Measurements from ENCODE around the gene MAP2K3.

Gene MAP2K3

DNA sequence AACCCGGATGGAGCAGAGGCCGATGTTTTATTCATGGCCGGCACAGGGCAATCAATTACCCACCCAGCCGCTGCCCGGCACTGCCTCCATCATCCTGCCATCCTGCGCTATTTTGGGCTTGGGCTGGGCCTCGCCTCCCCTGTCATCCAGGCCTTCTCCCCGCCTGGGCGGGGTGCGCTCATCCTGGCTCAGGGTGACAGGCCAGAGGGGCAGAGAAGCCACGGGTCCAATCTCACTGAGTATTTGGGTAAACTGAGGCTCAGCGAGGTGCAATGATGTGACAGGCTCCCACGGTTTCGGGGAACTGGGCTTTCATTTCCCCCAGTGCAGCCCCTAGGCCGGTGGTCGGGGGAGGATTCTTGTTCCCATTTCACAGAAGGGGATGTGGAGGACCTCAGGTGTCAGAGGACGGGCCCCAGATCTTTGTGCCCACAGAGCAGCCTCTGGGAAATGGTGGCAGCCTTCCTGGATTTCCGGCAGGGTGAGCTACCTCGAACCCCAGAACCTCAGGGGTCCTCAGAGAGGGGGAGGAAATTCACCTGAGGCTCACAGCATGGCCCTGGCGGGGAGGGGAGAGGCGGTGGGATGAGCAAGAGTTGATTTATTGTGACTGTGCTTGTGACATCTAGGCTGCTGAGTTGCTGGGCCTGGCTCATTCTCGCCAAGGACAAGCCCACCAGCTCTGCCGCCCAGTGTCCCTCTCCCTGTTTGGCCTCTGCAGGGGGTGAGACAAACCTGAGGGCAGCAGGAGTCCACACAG lies 67.9 kb downstream of the MAP2K3 start:
- Histone ChIP-seq H3K36me3 (no peaks in the 10 kb centered on the region), H3K9me3 (no peaks in the 10 kb centered on the region), H3K4me1 (ENCODE audit: control insufficient read depth in 1 of 2, insufficient read depth in 1 of 2, low read depth in 1 of 2, low read length in 1 of 2) (peaks cover 8% of the 10 kb centered on the region in 2 experiments), H3K4me3 (ENCODE audit: low read depth in 1 of 2, low read length in 1 of 2) (no peak overlapping the region), H3K27me3 (no peaks in the 10 kb centered on the region), H3K27ac (no peak overlapping the region)
- TF ChIP-seq, protein P1, sequence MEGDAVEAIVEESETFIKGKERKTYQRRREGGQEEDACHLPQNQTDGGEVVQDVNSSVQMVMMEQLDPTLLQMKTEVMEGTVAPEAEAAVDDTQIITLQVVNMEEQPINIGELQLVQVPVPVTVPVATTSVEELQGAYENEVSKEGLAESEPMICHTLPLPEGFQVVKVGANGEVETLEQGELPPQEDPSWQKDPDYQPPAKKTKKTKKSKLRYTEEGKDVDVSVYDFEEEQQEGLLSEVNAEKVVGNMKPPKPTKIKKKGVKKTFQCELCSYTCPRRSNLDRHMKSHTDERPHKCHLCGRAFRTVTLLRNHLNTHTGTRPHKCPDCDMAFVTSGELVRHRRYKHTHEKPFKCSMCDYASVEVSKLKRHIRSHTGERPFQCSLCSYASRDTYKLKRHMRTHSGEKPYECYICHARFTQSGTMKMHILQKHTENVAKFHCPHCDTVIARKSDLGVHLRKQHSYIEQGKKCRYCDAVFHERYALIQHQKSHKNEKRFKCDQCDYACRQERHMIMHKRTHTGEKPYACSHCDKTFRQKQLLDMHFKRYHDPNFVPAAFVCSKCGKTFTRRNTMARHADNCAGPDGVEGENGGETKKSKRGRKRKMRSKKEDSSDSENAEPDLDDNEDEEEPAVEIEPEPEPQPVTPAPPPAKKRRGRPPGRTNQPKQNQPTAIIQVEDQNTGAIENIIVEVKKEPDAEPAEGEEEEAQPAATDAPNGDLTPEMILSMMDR (IDR thresholded peaks at IDR 0.05): no peak

DNA sequence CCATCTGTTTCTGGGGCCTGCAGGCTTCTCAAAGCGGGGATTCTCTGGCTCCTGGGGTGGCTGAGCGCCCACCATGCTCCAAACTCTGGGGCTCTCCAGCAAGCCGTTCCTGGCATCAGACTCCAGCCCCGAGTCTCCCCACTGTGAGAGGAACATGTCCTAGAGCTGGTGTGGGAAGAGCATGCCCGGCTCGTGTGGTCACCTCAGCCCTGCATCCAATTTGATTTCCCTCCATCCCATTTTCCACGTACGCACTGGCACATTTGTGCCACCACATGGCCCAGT lies 68.4 kb downstream of the MAP2K3 start:
- Histone ChIP-seq H3K27me3 (no peaks in the 10 kb centered on the region), H3K27ac (no peak overlapping the region), H3K36me3 (no peaks in the 10 kb centered on the region), H3K4me3 (ENCODE audit: low read depth in 1 of 2, low read length in 1 of 2) (no peak overlapping the region), H3K9me3 (no peaks in the 10 kb centered on the region), H3K4me1 (ENCODE audit: control insufficient read depth in 1 of 2, insufficient read depth in 1 of 2, low read depth in 1 of 2, low read length in 1 of 2) (peaks cover 8% of the 10 kb centered on the region in 2 experiments)
- TF ChIP-seq, protein P1 (IDR thresholded peaks at IDR 0.05): no peak

DNA sequence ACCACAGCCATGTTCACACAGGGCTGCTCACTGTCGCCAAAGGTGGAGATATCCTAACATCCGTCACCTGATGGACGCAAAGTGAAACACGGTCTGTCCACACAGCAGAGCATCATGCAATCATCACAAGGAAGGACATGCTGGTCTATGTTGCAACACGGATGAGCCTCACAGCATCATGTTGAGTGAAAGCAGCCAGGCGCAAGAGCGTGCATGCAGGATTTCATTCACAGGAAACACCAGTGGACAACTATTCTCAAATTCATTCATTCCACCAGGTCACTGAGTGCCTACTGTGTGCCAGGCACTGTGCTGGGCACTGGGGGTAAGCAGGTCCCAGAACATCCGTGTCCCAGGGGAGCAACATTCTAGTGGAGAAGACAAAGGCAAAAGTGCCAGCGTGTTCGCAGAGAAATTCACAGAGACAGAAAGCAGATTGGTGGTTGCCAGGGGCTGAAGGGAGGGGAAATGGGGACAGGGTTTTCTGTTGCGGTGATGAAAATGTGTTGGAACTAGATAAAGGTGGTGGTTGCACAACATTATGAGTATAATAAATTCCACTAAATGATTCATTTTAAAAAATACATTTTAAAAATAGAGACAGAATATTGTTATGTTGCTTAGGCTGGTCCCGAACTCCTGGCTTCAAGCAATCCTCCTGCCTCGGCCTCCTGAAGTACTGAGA lies 69.0 kb downstream of the MAP2K3 start:
- Histone ChIP-seq H3K27me3 (no peaks in the 10 kb centered on the region), H3K9me3 (no peaks in the 10 kb centered on the region), H3K4me1 (ENCODE audit: control insufficient read depth in 1 of 2, insufficient read depth in 1 of 2, low read depth in 1 of 2, low read length in 1 of 2) (peaks cover 8% of the 10 kb centered on the region in 2 experiments), H3K4me3 (ENCODE audit: low read depth in 1 of 2, low read length in 1 of 2) (no peak overlapping the region), H3K36me3 (no peaks in the 10 kb centered on the region), H3K27ac (no peak overlapping the region)
- TF ChIP-seq, protein P1 (IDR thresholded peaks at IDR 0.05): no peak

- Histone ChIP-seq H3K4me3 (ENCODE audit: low read depth in 1 of 2, low read length in 1 of 2) (no peak overlapping the region), H3K4me1 (ENCODE audit: control insufficient read depth in 1 of 2, insufficient read depth in 1 of 2, low read depth in 1 of 2, low read length in 1 of 2) (peaks cover 8% of the 10 kb centered on the region in 2 experiments), H3K27ac (no peak overlapping the region), H3K36me3 (no peaks in the 10 kb centered on the region), H3K27me3 (no peaks in the 10 kb centered on the region), H3K9me3 (no peaks in the 10 kb centered on the region)
- TF ChIP-seq, protein P1 (IDR thresholded peaks at IDR 0.05): no peak
Measured at GRCh38 chr17:21354796-21355385, 70.4 kb downstream of the MAP2K3 start.

DNA sequence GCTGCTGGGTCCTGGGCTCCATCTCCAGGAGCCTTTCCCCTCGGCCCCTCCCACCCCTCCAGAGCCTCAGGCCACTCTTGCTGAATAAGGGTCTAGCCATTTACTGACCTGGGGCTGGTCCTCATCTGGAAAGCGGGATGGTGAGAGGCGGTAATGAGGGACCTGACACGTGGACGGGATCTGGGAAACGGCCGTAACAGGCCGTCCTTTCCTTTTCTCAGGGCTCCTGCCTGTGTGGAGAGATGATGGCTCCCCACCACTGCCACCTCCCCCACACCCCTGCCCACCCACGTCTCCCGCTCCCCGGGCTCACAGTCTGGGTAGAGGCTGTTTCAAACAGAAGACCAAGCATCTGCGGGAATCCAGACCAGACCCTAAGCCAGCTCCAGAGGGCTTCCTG lies 71.1 kb downstream of the MAP2K3 start:
- H3K4me1 ChIP-seq (ENCODE audit: control insufficient read depth in 1 of 2, insufficient read depth in 1 of 2, low read depth in 1 of 2, low read length in 1 of 2): peaks cover 8% of the 10 kb centered on the region in 2 experiments

More for the DNA sequence above, 71.1 kb downstream of the MAP2K3 start:
- Histone ChIP-seq H3K27me3 (peaks cover 5% of the 10 kb centered on the region), H3K4me3 (ENCODE audit: low read depth in 1 of 2, low read length in 1 of 2) (no peak overlapping the region), H3K36me3 (no peaks in the 10 kb centered on the region), H3K27ac (no peak overlapping the region), H3K9me3 (no peaks in the 10 kb centered on the region)
- TF ChIP-seq, protein P1 (IDR thresholded peaks at IDR 0.05): no peak

Measured in neutrophil (primary cell).